WI38 (cell line): ENCODE results near the gene COX7A1.
"Not testable (repeated sequence)": the region's sequence is repeated elsewhere in the genome, so short reads cannot be mapped to it uniquely, and the experiment has no call there.

ENCODE experiments used
- H3K4me3 ChIP-seq: 2 replicates; pipeline ENCODE4 v1.5.1; 2011; ENCODE audit warnings: low read depth, mild to moderate bottlenecking, control low read depth, low read length
- CTCF ChIP-seq: IDR thresholded peaks from 2 replicates; pipeline ENCODE4 v1.5.1; 2012; ENCODE audit warnings: low read depth, mild to moderate bottlenecking, control low read depth, low read length

Gene COX7A1

GRCh38 chr19:36152352-36153091 is at the start of gene COX7A1:
Gene COX7A1, minus strand, starts transcription at chr19:36152447. Its CDS starts 40 bp downstream, at chr19:36152407.
- no peak for TF ChIP-seq CTCF
- no peak within 1 kb of the TSS for H3K4me3 ChIP-seq

- TF ChIP-seq CTCF: no peak
- no peak overlapping the region for H3K4me3 ChIP-seq
These were observed 49.4 kb upstream of the COX7A1 start for GRCh38 chr19:36201684-36202083.

- no peak for TF ChIP-seq CTCF
- no peak overlapping the region for H3K4me3 ChIP-seq
These were observed 45.9 kb upstream of the COX7A1 start for GRCh38 chr19:36198119-36198518.

GRCh38 chr19:36196249-36196648 is 44.0 kb upstream of the COX7A1 start:
- no peak overlapping the region for H3K4me3 ChIP-seq
- no peak for TF ChIP-seq CTCF

- not testable (repeated sequence) for H3K4me3 ChIP-seq
These were observed 34.5 kb upstream of the COX7A1 start for GRCh38 chr19:36186722-36187121.

GRCh38 chr19:36183245-36183628 is 31.0 kb upstream of the COX7A1 start:
- no peak overlapping the region for H3K4me3 ChIP-seq
- TF ChIP-seq CTCF: no peak

GRCh38 chr19:36182612-36183244 is 30.5 kb upstream of the COX7A1 start:
- no peak for TF ChIP-seq CTCF
- no peak overlapping the region for H3K4me3 ChIP-seq

GRCh38 chr19:36179077-36179476 is 26.8 kb upstream of the COX7A1 start:
- H3K4me3 ChIP-seq: not testable (repeated sequence)

GRCh38 chr19:36173846-36174245 is 21.6 kb upstream of the COX7A1 start:
- not testable (repeated sequence) for H3K4me3 ChIP-seq
